ENCODE data around the gene TRIM32. TPM values are rescaled to one million over a fixed set of nuclear protein-coding genes. Genes with fewer than 3 reads are reported as not detected.

Gene TRIM32
- total RNA-seq, 1 experiment from 2014 or later, result 40.5 TPM

- H3K4me1 ChIP-seq (replicated peaks; ENCODE audit: insufficient read depth), result peaks cover 30% of the 10 kb centered on the region
- H3K36me3 ChIP-seq (ENCODE audit: low read depth), result peaks cover 38% of the 10 kb centered on the region
- no peaks in the 10 kb centered on the region for H3K27me3 ChIP-seq (ENCODE audit: insufficient read depth, low read depth)
- BruUV-seq (replicated peaks), result no TSS peak
- peaks cover 22% of the 10 kb centered on the region for H3K79me2 ChIP-seq (ENCODE audit: low read depth)
- intact Hi-C loops (cut with micrococcal nuclease; ENCODE audit: unreplicated experiment), result no loop called here
- H2AFZ ChIP-seq, result no peak overlapping the region
- POLR2A ChIA-PET (ENCODE audit: unreplicated experiment), result interaction anchor here (0.5 to 0.6 kb wide), 2 partner anchors 33 to 618 kb away, joined by 3 to 7 read pairs; no protein-coding TSS in a partner anchor
- TF ChIP-seq CTCF (conservative IDR thresholded peaks at IDR 0.05) (no peak), EZH2 (IDR thresholded peaks at IDR 0.05; ENCODE audit: low read depth) (no peak)
- no peaks in the 10 kb centered on the region for H3K9me2 ChIP-seq (ENCODE audit: insufficient read depth)
- CTCF ChIA-PET, result no interaction called here
- peak in 1 of 2 experiments; percentile 56 for DNase-seq
- H3K4me2 ChIP-seq, result peak overlapping the region; percentile 40
- H3K27ac ChIP-seq, result peak overlapping the region; percentile 64
- H3K4me3 ChIP-seq, result no peak overlapping the region
- peaks cover 4% of the 10 kb centered on the region; the same call in 1 of the 2 replicates for H4K20me1 ChIP-seq (ENCODE audit: insufficient read depth)
- peaks cover 24% of the 10 kb centered on the region; the same call in 1 of the 2 replicates for H3F3A ChIP-seq (ENCODE audit: insufficient read depth, low read depth)
- no peaks in the 10 kb centered on the region for H3K9me3 ChIP-seq (ENCODE audit: insufficient read depth, low read depth)
Observed at GRCh38 chr9:116701940-116702642, 15.0 kb downstream of the TRIM32 start.

GRCh38 chr9:116703634-116704033 lies 16.5 kb downstream of the TRIM32 start:
- no peaks in the 10 kb centered on the region for H3K9me2 ChIP-seq (ENCODE audit: insufficient read depth)
- peaks cover 18% of the 10 kb centered on the region for H3K79me2 ChIP-seq (ENCODE audit: low read depth)
- H3K27ac ChIP-seq, result no peak overlapping the region
- no peak overlapping the region for H2AFZ ChIP-seq
- H3K9me3 ChIP-seq (ENCODE audit: insufficient read depth, low read depth), result no peaks in the 10 kb centered on the region
- no peak overlapping the region for H3K4me2 ChIP-seq
- no peak for DNase-seq
- no TSS peak for BruUV-seq (replicated peaks)
- ChIA-PET POLR2A (ENCODE audit: unreplicated experiment) (no interaction called here), CTCF (no interaction called here)
- intact Hi-C loops (cut with micrococcal nuclease; ENCODE audit: unreplicated experiment), result no loop called here
- peaks cover 26% of the 10 kb centered on the region for H3K36me3 ChIP-seq (ENCODE audit: low read depth)
- no peak for TF ChIP-seq EZH2 (IDR thresholded peaks at IDR 0.05; ENCODE audit: low read depth)
- no peak for TF ChIP-seq CTCF (conservative IDR thresholded peaks at IDR 0.05)
- no peak overlapping the region for H3K4me3 ChIP-seq
- H3K4me1 ChIP-seq (replicated peaks; ENCODE audit: insufficient read depth), result peaks cover 30% of the 10 kb centered on the region
- peaks cover 4% of the 10 kb centered on the region; the same call in 1 of the 2 replicates for H4K20me1 ChIP-seq (ENCODE audit: insufficient read depth)
- H3K27me3 ChIP-seq (ENCODE audit: insufficient read depth, low read depth), result no peaks in the 10 kb centered on the region
- H3F3A ChIP-seq (ENCODE audit: insufficient read depth, low read depth), result peaks cover 24% of the 10 kb centered on the region; the same call in 1 of the 2 replicates

- peaks cover 4% of the 10 kb centered on the region; the same call in 1 of the 2 replicates for H4K20me1 ChIP-seq (ENCODE audit: insufficient read depth)
- peaks cover 18% of the 10 kb centered on the region for H3K36me3 ChIP-seq (ENCODE audit: low read depth)
- TF ChIP-seq EZH2 (IDR thresholded peaks at IDR 0.05; ENCODE audit: low read depth) (no peak), CTCF (conservative IDR thresholded peaks at IDR 0.05) (no peak)
- H3K27ac ChIP-seq, result no peak overlapping the region
- H3K9me3 ChIP-seq (ENCODE audit: insufficient read depth, low read depth), result no peaks in the 10 kb centered on the region
- H3K27me3 ChIP-seq (ENCODE audit: insufficient read depth, low read depth), result no peaks in the 10 kb centered on the region
- H3K4me3 ChIP-seq, result no peak overlapping the region
- H3K9me2 ChIP-seq (ENCODE audit: insufficient read depth), result no peaks in the 10 kb centered on the region
- DNase-seq, result no peak
- H3K79me2 ChIP-seq (ENCODE audit: low read depth), result peaks cover 11% of the 10 kb centered on the region; the same call in 1 of the 2 replicates
- POLR2A ChIA-PET (ENCODE audit: unreplicated experiment), result no interaction called here
- H3K4me1 ChIP-seq (replicated peaks; ENCODE audit: insufficient read depth), result peaks cover 30% of the 10 kb centered on the region
- intact Hi-C loops (cut with micrococcal nuclease; ENCODE audit: unreplicated experiment), result no loop called here
- H2AFZ ChIP-seq, result no peak overlapping the region
- BruUV-seq (replicated peaks), result no TSS peak
- H3F3A ChIP-seq (ENCODE audit: insufficient read depth, low read depth), result peaks cover 24% of the 10 kb centered on the region; the same call in 1 of the 2 replicates
- CTCF ChIA-PET, result no interaction called here
- no peak overlapping the region for H3K4me2 ChIP-seq
Observed at GRCh38 chr9:116704470-116704869, 17.4 kb downstream of the TRIM32 start.

Measured in PC-9 (cell line).